ENCODE measurements around the gene TNPO1.

The TNPO1 gene

DNA sequence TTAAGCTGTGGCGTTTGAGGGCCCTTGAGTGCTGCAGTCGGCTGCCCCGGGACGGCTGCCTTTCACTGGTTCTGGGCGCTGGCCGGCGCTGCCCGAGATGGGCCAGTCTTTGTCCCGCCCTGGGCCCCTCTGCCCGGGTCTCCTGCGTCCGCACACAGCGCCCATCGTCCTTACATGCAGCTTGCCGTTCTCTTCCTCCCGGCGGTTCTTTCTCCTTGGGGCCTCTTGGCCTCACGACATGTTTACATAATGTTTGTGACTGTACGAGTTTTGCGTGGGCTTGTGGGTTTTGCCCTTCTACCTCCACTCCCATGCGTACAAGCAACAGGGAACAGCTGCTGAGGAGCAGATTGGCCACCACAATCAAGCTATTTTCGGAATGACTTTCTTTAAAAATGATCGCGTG is 618 bp downstream of the TNPO1 start:
- H3K9me3 ChIP-seq (ENCODE audit: control insufficient read depth in 2 of 2, low read length in 2 of 2), result no peaks in the 10 kb centered on the region
- H3K27me3 ChIP-seq (ENCODE audit: control insufficient read depth in 2 of 2, insufficient read depth in 2 of 2, low read length in 2 of 2), result no peaks in the 10 kb centered on the region
- peak overlapping the region; percentile 85 to 93 for H3K9ac ChIP-seq (ENCODE audit: low read depth in 1 of 2, low read length in 2 of 2)
- H3K4me3 ChIP-seq (ENCODE audit: low read length in 2 of 2), result peak overlapping the region; percentile 86 to 92
- H3K27ac ChIP-seq (ENCODE audit: low read depth in 2 of 2, low read length in 2 of 2), result peak overlapping the region; percentile 91 to 96
- peaks cover 0 to 10% of the 10 kb centered on the region in 2 donors for H3K4me1 ChIP-seq (ENCODE audit: control insufficient read depth in 2 of 2, insufficient read depth in 2 of 2, low read length in 2 of 2)
- no peaks in the 10 kb centered on the region for H3K36me3 ChIP-seq (ENCODE audit: control insufficient read depth in 2 of 2, insufficient read depth in 2 of 2, low read length in 2 of 2)

DNA sequence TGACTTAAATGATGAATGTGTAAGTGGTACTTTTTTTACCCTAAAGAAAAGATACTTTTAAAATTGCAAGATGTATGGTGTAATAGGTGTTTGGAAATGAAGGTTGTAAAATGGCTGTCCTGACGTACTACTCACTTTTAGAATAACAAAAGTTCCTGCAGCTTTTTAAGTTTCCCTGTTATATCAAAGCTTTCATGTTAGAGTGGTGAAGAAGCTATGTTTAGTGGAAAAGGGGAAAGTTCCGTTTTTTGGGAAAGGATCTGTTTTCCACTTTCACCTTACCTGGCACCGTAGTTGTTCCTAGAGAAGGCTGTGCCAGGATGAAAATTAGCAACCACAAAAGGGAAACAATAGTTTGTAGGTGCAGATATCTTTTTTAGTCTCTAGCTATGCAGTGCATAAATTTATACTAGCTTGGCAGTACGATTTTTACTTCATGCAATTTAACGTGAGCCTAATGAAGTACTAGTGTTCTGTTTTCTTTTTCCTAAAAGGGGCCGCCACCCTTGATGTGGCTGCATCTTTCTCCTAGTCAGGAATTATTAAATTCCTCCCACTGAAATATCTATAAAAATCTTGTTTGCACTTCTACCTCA is 1.3 kb downstream of the TNPO1 start:
- peak overlapping the region; percentile 86 to 92 for H3K4me3 ChIP-seq (ENCODE audit: low read length in 2 of 2)
- peak overlapping the region; percentile 91 to 96 for H3K27ac ChIP-seq (ENCODE audit: low read depth in 2 of 2, low read length in 2 of 2)
- peak overlapping the region; percentile 85 to 93 for H3K9ac ChIP-seq (ENCODE audit: low read depth in 1 of 2, low read length in 2 of 2)
- H3K27me3 ChIP-seq (ENCODE audit: control insufficient read depth in 2 of 2, insufficient read depth in 2 of 2, low read length in 2 of 2), result no peaks in the 10 kb centered on the region
- H3K9me3 ChIP-seq (ENCODE audit: control insufficient read depth in 2 of 2, low read length in 2 of 2), result no peaks in the 10 kb centered on the region
- peaks cover 0 to 10% of the 10 kb centered on the region in 2 donors for H3K4me1 ChIP-seq (ENCODE audit: control insufficient read depth in 2 of 2, insufficient read depth in 2 of 2, low read length in 2 of 2)
- H3K36me3 ChIP-seq (ENCODE audit: control insufficient read depth in 2 of 2, insufficient read depth in 2 of 2, low read length in 2 of 2), result no peaks in the 10 kb centered on the region

DNA sequence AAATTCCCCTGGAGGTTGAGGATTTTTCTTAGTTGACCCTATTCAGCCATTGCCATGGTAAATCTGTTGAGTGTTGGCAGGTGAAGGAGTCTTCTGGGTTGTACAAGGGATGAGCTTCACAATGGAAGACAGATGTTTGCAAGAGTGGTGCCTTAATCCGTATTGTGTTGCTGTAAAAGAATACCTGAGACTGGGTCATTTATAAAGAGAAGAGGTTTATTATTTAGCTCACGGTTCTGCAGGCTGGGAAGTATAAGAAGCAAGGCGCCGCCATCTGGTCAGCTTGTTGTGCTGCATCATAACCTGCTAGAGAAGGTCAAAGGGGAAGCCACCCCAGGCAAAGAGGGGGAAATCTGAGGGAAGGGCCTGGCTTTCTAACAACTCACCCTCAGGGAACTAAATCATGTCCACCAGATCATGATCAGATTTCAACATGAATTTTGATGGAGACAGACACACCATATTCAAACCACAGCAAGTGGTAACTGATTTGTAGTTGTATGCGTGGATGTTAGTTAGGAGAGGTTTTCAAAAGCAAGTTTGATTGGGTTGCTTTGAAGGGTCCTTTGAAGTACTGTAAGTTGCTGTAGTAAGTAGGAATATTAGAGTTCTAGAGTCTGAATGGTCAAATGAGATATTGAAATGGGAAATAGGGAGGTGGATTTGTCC is 2.5 kb downstream of the TNPO1 start:
- Histone ChIP-seq H3K4me1 (ENCODE audit: control insufficient read depth in 2 of 2, insufficient read depth in 2 of 2, low read length in 2 of 2) (peaks cover 0 to 10% of the 10 kb centered on the region in 2 donors), H3K27ac (ENCODE audit: low read depth in 2 of 2, low read length in 2 of 2) (no peak overlapping the region), H3K27me3 (ENCODE audit: control insufficient read depth in 2 of 2, insufficient read depth in 2 of 2, low read length in 2 of 2) (no peaks in the 10 kb centered on the region), H3K9me3 (ENCODE audit: control insufficient read depth in 2 of 2, low read length in 2 of 2) (no peaks in the 10 kb centered on the region), H3K36me3 (ENCODE audit: control insufficient read depth in 2 of 2, insufficient read depth in 2 of 2, low read length in 2 of 2) (no peaks in the 10 kb centered on the region), H3K4me3 (ENCODE audit: low read length in 2 of 2) (peak overlapping the region in 1 of 2 donors; percentile 92), H3K9ac (ENCODE audit: low read depth in 1 of 2, low read length in 2 of 2) (no peak overlapping the region)

DNA sequence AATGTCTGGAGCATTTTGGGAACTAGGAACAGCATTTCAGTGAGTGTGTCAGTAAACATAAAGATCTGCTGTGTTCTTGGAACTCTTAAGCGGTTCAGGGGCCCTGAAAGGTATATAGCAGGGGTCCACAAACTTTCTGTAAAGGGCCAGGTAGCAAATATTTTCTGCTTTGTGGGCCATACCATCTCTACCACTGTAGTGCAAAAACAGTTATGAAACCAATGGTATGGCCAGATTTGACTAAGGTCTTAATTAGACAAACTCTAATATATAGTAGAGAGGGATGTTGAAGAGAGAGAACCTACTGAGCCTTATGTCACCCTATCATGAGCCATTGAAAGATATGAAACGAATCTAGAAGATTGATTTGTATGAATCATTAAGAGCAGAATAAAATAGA is 5.3 kb downstream of the TNPO1 start:
- Histone ChIP-seq H3K27me3 (ENCODE audit: control insufficient read depth in 2 of 2, insufficient read depth in 2 of 2, low read length in 2 of 2) (no peaks in the 10 kb centered on the region), H3K27ac (ENCODE audit: low read depth in 2 of 2, low read length in 2 of 2) (no peak overlapping the region), H3K4me3 (ENCODE audit: low read length in 2 of 2) (no peak overlapping the region), H3K9ac (ENCODE audit: low read depth in 1 of 2, low read length in 2 of 2) (no peak overlapping the region), H3K9me3 (ENCODE audit: control insufficient read depth in 2 of 2, low read length in 2 of 2) (no peaks in the 10 kb centered on the region), H3K4me1 (ENCODE audit: control insufficient read depth in 2 of 2, insufficient read depth in 2 of 2, low read length in 2 of 2) (peaks cover 0 to 10% of the 10 kb centered on the region in 2 donors), H3K36me3 (ENCODE audit: control insufficient read depth in 2 of 2, insufficient read depth in 2 of 2, low read length in 2 of 2) (peaks cover 0 to 5% of the 10 kb centered on the region in 2 donors)

DNA sequence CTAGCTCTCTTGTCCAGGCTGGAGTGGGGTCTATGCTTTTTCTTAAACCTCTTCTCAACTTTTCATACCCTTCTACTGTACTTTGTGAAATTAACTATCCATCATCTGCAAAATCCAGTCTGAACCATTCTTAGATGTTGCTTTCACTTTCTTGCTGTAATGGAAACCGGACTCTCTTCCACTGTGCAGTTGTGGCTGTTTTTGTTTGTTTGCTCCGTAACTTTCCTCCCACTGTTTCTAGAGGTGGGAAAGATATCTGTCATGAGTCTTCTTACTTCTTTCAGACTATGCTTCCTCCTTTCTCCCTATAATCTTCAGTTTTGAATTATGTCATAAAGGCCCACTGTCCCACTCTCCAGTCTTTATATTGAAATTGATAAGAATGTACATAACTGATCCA is 6.5 kb downstream of the TNPO1 start:
- peaks cover 0 to 5% of the 10 kb centered on the region in 2 donors for H3K36me3 ChIP-seq (ENCODE audit: control insufficient read depth in 2 of 2, insufficient read depth in 2 of 2, low read length in 2 of 2)
- peaks cover 0 to 9% of the 10 kb centered on the region in 2 donors for H3K4me1 ChIP-seq (ENCODE audit: control insufficient read depth in 2 of 2, insufficient read depth in 2 of 2, low read length in 2 of 2)
- H3K9ac ChIP-seq (ENCODE audit: low read depth in 1 of 2, low read length in 2 of 2), result no peak overlapping the region
- no peak overlapping the region for H3K4me3 ChIP-seq (ENCODE audit: low read length in 2 of 2)
- H3K27ac ChIP-seq (ENCODE audit: low read depth in 2 of 2, low read length in 2 of 2), result no peak overlapping the region
- H3K27me3 ChIP-seq (ENCODE audit: control insufficient read depth in 2 of 2, insufficient read depth in 2 of 2, low read length in 2 of 2), result no peaks in the 10 kb centered on the region
- no peaks in the 10 kb centered on the region for H3K9me3 ChIP-seq (ENCODE audit: control insufficient read depth in 2 of 2, low read length in 2 of 2)

DNA sequence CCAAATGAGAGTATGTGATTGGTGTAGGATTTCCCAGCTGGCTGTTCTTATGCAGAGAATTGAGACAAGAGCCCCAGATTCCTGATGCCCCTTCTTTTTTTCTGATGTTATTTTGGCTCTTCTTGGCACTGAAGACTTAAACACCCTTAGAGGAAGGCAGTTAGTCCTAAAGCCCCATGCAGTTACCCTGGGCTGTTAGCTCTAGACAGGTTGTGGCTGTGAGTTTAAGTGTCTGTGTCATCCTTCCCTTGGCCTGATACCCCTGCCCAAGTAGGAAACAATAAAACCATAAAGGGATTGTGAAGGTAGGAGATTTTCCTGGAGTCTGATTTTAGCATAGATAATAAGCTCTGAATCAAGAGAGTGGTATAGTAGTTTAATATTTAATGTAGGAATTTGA is 13.2 kb downstream of the TNPO1 start:
- Histone ChIP-seq H3K36me3 (ENCODE audit: control insufficient read depth in 2 of 2, insufficient read depth in 2 of 2, low read length in 2 of 2) (peaks cover 0 to 5% of the 10 kb centered on the region in 2 donors), H3K9ac (ENCODE audit: low read depth in 1 of 2, low read length in 2 of 2) (no peak overlapping the region), H3K27me3 (ENCODE audit: control insufficient read depth in 2 of 2, insufficient read depth in 2 of 2, low read length in 2 of 2) (no peaks in the 10 kb centered on the region), H3K4me3 (ENCODE audit: low read length in 2 of 2) (no peak overlapping the region), H3K9me3 (ENCODE audit: control insufficient read depth in 2 of 2, low read length in 2 of 2) (no peaks in the 10 kb centered on the region), H3K27ac (ENCODE audit: low read depth in 2 of 2, low read length in 2 of 2) (no peak overlapping the region), H3K4me1 (ENCODE audit: control insufficient read depth in 2 of 2, insufficient read depth in 2 of 2, low read length in 2 of 2) (no peaks in the 10 kb centered on the region)

DNA sequence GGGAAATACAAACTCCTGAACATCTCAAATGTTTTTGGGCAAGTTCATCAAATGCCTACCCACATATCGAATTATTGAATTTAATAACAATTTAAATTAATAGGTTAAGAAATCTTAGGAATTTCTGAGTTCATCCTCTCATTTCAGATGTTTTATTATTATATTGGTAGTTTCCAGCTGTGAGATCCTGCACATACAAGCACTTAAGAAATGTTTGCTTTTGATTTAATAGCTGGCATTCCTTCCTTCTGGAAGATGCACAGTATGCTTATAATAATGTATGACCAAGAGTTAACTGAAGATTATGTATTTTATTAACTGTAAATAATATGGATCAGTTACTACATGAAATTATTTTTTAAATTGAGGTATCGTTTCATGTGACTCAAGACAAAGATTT is 13.9 kb downstream of the TNPO1 start:
- Histone ChIP-seq H3K9ac (ENCODE audit: low read depth in 1 of 2, low read length in 2 of 2) (no peak overlapping the region), H3K4me1 (ENCODE audit: control insufficient read depth in 2 of 2, insufficient read depth in 2 of 2, low read length in 2 of 2) (no peaks in the 10 kb centered on the region), H3K27me3 (ENCODE audit: control insufficient read depth in 2 of 2, insufficient read depth in 2 of 2, low read length in 2 of 2) (no peaks in the 10 kb centered on the region)

DNA sequence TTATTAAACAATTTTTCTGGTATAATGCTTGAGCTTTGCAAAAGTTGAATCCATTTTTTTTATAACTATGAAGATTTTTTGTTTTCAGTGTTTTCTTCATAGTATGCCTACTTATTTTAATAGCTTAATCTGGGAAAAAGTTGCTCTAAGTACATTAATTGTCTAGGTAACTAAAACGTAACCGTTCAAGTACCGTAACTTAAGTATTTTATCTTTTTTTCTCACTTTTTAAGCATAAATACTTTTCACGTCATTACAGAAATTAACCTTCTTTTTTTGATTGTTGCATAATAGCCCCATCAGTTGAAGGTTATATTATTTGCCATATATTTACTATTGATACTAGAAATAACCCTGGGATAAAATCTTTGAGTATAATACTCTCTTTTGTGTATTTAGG is 15.2 kb downstream of the TNPO1 start:
- no peaks in the 10 kb centered on the region for H3K9me3 ChIP-seq (ENCODE audit: control insufficient read depth in 2 of 2, low read length in 2 of 2)
- no peaks in the 10 kb centered on the region for H3K36me3 ChIP-seq (ENCODE audit: control insufficient read depth in 2 of 2, insufficient read depth in 2 of 2, low read length in 2 of 2)
- no peak overlapping the region for H3K27ac ChIP-seq (ENCODE audit: low read depth in 2 of 2, low read length in 2 of 2)
- no peaks in the 10 kb centered on the region for H3K4me1 ChIP-seq (ENCODE audit: control insufficient read depth in 2 of 2, insufficient read depth in 2 of 2, low read length in 2 of 2)
- H3K4me3 ChIP-seq (ENCODE audit: low read length in 2 of 2), result no peak overlapping the region
- no peak overlapping the region for H3K9ac ChIP-seq (ENCODE audit: low read depth in 1 of 2, low read length in 2 of 2)
- no peaks in the 10 kb centered on the region for H3K27me3 ChIP-seq (ENCODE audit: control insufficient read depth in 2 of 2, insufficient read depth in 2 of 2, low read length in 2 of 2)

More for the DNA sequence above, 13.9 kb downstream of the TNPO1 start:
- no peaks in the 10 kb centered on the region for H3K9me3 ChIP-seq (ENCODE audit: control insufficient read depth in 2 of 2, low read length in 2 of 2)
- H3K36me3 ChIP-seq (ENCODE audit: control insufficient read depth in 2 of 2, insufficient read depth in 2 of 2, low read length in 2 of 2), result peaks cover 0 to 5% of the 10 kb centered on the region in 2 donors
- H3K4me3 ChIP-seq (ENCODE audit: low read length in 2 of 2), result no peak overlapping the region
- no peak overlapping the region for H3K27ac ChIP-seq (ENCODE audit: low read depth in 2 of 2, low read length in 2 of 2)

DNA sequence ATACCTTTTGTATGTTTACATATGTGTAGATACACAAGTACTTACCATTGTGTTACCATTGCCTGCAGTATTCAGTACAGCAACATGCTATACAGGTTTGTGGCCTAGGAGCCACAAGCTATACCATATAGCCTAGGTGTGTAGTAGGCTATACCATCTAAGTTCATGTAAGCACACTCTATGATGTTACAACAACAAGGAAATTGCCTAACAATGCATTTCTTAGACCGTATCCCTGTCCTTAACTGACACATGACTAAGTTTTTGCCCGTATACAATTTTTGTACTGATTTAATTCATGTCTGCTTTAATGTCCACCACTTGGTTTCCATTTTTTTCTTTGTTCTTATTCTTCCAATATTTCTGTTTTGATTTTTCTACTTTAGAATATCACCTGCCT is 18.5 kb downstream of the TNPO1 start:
- Histone ChIP-seq H3K36me3 (ENCODE audit: control insufficient read depth in 2 of 2, insufficient read depth in 2 of 2, low read length in 2 of 2) (no peaks in the 10 kb centered on the region), H3K4me1 (ENCODE audit: control insufficient read depth in 2 of 2, insufficient read depth in 2 of 2, low read length in 2 of 2) (peaks cover 0 to 5% of the 10 kb centered on the region in 2 donors), H3K27me3 (ENCODE audit: control insufficient read depth in 2 of 2, insufficient read depth in 2 of 2, low read length in 2 of 2) (no peaks in the 10 kb centered on the region), H3K27ac (ENCODE audit: low read depth in 2 of 2, low read length in 2 of 2) (no peak overlapping the region), H3K9me3 (ENCODE audit: control insufficient read depth in 2 of 2, low read length in 2 of 2) (no peaks in the 10 kb centered on the region), H3K4me3 (ENCODE audit: low read length in 2 of 2) (no peak overlapping the region), H3K9ac (ENCODE audit: low read depth in 1 of 2, low read length in 2 of 2) (no peak overlapping the region)

DNA sequence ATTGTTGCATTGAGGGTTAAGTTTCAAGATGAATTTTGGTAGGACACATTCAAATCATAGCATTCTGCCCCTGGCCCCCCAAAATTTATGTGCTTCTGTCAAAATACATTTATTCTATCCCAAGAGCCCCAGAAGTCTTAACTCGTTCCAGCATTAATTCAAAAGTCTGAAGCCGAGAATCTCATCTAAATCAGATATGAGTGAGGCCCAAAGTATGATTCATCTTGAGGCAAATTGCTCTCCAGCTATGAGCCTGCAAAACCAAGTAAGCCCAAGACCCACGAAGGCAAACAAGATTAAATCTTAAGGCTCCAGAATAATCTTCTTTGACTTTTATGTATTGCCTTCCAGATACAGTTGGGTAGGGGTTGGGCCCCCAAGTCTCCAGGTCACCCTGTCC is 19.2 kb downstream of the TNPO1 start:
- no peak overlapping the region for H3K9ac ChIP-seq (ENCODE audit: low read depth in 1 of 2, low read length in 2 of 2)
- no peaks in the 10 kb centered on the region for H3K9me3 ChIP-seq (ENCODE audit: control insufficient read depth in 2 of 2, low read length in 2 of 2)
- no peak overlapping the region for H3K4me3 ChIP-seq (ENCODE audit: low read length in 2 of 2)
- H3K27ac ChIP-seq (ENCODE audit: low read depth in 2 of 2, low read length in 2 of 2), result no peak overlapping the region
- H3K27me3 ChIP-seq (ENCODE audit: control insufficient read depth in 2 of 2, insufficient read depth in 2 of 2, low read length in 2 of 2), result no peaks in the 10 kb centered on the region
- H3K36me3 ChIP-seq (ENCODE audit: control insufficient read depth in 2 of 2, insufficient read depth in 2 of 2, low read length in 2 of 2), result no peaks in the 10 kb centered on the region
- peaks cover 0 to 5% of the 10 kb centered on the region in 2 donors for H3K4me1 ChIP-seq (ENCODE audit: control insufficient read depth in 2 of 2, insufficient read depth in 2 of 2, low read length in 2 of 2)
